Choroid plexus epithelial cell (primary cell): Measurements from ENCODE around the gene SYNE2.
A peak's percentile ranks its signal among the peaks of the same experiment; 100 is the strongest.

ENCODE experiments used
- DNase-seq: peaks from one replicate; pipeline ENCODE4 v3.0.0-alpha.2; 2010; ENCODE audit warnings: low read depth
- H3K4me3 ChIP-seq: 2 replicates; pipeline ENCODE4 v1.5.1; 2011; ENCODE audit warnings: low read depth, mild to moderate bottlenecking, control low read depth, low read length, moderate library complexity
- TF ChIP-seq, protein P1 (sequence below): conservative IDR thresholded peaks from 2 replicates; pipeline ENCODE4 v1.5.1; 2011; ENCODE audit warnings: low read depth, mild to moderate bottlenecking, control low read depth, inconsistent platforms, low read length, moderate library complexity

Gene SYNE2

DNA sequence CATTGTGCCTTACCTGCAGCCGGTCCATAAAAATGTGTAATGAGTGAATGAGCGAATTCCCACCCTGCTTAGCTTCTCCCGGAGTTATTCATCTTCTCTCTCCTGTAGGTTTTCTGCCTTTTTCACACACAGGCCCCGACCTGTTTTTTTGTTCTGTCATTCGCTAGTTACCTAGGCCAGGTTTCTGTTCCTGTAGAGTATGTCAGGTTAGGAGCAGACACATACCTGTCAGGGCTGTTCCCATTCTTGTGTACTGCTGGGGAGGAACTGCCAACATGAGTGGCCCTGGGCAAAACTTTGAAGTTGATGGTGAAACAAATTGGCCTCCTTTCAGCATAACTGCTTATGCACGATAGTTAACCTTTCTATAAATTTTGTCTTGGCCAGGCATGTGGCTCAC is 140.1 kb downstream of the SYNE2 start:
- DNase-seq = no peak
- H3K4me3 ChIP-seq = no peak overlapping the region
- TF ChIP-seq, protein P1, sequence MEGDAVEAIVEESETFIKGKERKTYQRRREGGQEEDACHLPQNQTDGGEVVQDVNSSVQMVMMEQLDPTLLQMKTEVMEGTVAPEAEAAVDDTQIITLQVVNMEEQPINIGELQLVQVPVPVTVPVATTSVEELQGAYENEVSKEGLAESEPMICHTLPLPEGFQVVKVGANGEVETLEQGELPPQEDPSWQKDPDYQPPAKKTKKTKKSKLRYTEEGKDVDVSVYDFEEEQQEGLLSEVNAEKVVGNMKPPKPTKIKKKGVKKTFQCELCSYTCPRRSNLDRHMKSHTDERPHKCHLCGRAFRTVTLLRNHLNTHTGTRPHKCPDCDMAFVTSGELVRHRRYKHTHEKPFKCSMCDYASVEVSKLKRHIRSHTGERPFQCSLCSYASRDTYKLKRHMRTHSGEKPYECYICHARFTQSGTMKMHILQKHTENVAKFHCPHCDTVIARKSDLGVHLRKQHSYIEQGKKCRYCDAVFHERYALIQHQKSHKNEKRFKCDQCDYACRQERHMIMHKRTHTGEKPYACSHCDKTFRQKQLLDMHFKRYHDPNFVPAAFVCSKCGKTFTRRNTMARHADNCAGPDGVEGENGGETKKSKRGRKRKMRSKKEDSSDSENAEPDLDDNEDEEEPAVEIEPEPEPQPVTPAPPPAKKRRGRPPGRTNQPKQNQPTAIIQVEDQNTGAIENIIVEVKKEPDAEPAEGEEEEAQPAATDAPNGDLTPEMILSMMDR = no peak

DNA sequence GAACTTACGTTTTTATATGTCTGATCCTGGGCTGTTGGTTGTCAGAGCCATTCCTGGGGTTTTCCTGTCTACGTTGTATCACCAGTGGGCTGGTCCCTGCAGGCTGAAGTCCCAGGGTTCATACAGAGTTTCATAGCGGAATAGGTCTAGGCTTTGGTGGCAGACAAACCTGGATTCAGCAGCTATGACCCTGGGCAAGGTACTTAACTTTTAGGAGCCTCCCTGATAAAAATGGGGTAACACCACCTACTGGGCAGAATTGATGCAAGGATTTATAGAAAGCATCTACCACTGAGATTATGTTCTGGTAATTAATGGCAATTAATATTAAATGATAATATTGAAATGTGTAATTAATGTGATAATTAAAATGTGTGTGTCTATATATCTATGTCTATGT is 141.2 kb downstream of the SYNE2 start:
- TF ChIP-seq, protein P1 = peak; percentile 42
- no peak overlapping the region for H3K4me3 ChIP-seq
- peak; percentile 16 for DNase-seq

DNA sequence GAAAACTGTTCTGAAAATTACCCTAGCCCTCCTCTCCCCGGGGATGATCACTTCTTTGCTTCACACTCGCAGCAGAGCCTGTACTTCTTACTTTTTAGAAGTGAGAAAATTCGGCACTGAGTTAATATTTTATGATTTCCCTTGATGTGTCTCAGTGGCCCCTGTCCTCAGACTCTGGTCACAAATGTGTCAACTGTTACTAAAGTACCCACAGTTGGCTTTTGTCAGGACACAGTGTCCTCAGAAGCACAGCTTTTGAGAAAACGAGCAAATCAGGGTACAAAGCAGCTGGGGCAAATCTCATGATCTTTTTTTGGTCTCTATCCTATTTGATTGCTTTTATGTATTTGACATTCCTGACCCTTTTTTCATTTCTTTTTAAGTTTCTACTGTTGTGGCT is 142.5 kb downstream of the SYNE2 start:
- TF ChIP-seq, protein P1 = no peak
- no peak for DNase-seq
- H3K4me3 ChIP-seq = no peak overlapping the region

DNA sequence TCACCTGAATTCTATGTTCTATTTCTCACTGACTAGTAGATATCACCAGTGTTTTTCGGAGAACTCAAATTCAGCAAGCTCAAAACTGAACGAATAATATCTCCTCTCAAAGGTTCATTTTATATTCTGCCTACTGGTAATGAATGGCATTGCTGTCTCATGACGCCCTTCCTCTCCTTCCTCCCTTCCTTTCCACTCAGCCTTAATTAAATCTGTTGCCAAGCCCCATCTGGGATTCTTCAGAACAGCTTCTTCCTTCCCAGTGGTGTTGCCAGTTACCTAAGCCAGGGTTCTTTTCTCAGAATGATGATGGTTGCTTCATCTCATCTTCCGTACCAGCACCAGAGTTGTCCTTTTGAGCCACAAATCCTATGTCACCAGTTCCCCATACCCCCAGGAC is 143.2 kb downstream of the SYNE2 start:
- no peak overlapping the region for H3K4me3 ChIP-seq
- DNase-seq = no peak
- TF ChIP-seq, protein P1 = no peak

GRCh38 chr14:63996625-63997220 is 143.9 kb downstream of the SYNE2 start:
- TF ChIP-seq, protein P1 = no peak

GRCh38 chr14:64000749-64001148 is 147.9 kb downstream of the SYNE2 start:
- TF ChIP-seq, protein P1 = no peak
- no peak overlapping the region for H3K4me3 ChIP-seq
- DNase-seq = no peak

More at GRCh38 chr14:63996625-63997220, 143.9 kb downstream of the SYNE2 start:
- H3K4me3 ChIP-seq = no peak overlapping the region
- peak; percentile 50 for DNase-seq

DNA sequence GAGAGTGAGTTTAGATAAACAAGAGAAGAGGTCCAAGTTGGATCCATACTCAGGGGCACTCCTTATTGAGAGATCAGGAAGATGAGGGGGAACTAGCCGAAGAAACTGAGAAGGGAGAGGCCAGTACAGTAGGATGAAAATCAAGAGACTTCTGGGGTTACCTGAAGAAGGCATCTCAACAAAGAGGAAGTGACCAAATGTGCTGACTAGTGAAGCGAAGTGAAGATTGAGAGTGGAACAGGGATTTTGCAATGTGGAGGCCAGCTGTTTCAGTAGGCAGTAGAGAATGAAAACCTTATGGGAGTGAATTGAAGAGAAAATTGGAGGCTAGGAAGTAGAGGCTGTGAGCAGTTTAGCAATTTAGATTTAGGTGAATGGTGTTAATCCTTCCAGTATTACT is 153.0 kb downstream of the SYNE2 start:
- H3K4me3 ChIP-seq = no peak overlapping the region
- TF ChIP-seq, protein P1 = no peak
- no peak for DNase-seq
